ENCODE measurements around the gene GIN1.
A peak's percentile ranks its signal among the peaks of the same experiment; 100 is the strongest.
"Not testable (repeated sequence)": the region's sequence is repeated elsewhere in the genome, so short reads cannot be mapped to it uniquely, and the experiment has no call there.

The GIN1 gene, protein sequence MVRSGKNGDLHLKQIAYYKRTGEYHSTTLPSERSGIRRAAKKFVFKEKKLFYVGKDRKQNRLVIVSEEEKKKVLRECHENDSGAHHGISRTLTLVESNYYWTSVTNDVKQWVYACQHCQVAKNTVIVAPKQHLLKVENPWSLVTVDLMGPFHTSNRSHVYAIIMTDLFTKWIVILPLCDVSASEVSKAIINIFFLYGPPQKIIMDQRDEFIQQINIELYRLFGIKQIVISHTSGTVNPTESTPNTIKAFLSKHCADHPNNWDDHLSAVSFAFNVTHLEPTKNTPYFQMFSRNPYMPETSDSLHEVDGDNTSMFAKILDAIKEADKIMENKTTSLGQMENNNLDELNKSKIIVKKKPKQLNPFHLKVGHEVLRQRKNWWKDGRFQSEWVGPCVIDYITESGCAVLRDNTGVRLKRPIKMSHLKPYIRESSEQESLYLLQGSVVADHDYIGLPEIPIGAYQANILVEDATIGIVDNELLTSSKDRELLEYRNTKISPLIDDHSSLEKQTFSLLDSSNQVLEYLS

DNA sequence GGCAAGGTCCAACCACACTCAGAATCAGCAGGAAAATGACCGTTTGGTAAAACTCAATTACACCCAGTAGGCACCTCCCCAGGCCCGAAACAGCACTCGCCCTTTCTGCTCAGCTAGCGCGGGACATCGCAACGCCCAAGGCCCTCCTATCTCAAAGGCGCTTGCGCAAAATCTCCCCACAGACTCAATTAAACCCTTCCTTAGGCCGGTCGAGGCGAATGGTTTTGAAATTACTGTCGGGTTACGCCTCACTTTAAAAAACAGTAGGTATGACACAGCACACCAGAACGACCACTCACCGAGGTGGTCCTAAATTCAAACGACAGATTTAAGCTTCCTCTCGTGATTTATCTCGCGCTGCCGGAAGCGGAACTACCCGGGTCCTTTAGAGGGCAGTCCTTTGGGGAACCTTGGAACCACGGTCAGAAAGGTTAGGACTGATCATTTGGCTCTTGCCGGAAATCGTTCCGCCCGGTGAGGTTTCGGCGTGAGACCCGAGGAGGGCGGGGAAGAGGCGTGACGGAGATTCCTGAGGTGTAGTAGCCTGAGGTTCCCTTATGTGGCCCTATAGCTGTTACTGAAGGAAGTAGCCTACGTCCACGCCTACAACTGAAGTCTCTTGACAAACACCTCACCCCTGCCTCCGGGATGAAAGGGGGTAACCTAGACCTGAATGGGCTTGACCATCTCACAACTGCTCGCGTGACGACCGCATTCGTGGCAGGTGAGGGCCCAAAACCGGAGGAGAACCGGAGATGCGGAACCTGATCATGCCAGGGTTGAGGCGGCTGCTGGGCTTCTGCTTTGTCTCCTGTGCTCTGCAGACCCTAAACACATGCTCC, at the start of gene GIN1, which contains the start of gene PPIP5K2:
Gene GIN1 (minus strand): TSS at position 374 of the 842 bp plus-strand sequence. CDS start 11,431 bp downstream, outside the sequence.
Gene PPIP5K2 (plus strand): TSS at position 537 of the 842 bp plus-strand sequence. CDS start 9,289 bp downstream, outside the sequence.
- Histone ChIP-seq H3K4me3 (ENCODE audit: low read length) (peak within 1 kb of the TSS; percentile 98), H3K36me3 (ENCODE audit: control insufficient read depth, low read depth, low read length) (no peaks in the 10 kb centered on the region), H3K27me3 (ENCODE audit: control insufficient read depth, insufficient read depth, low read length) (no peaks in the 10 kb centered on the region), H3K4me1 (ENCODE audit: control insufficient read depth, low read depth, low read length) (peaks cover 14% of the 10 kb centered on the region), H3K27ac (ENCODE audit: low read length) (peak within 1 kb of the TSS; percentile 90), H3K9ac (ENCODE audit: low read length) (peak within 1 kb of the TSS; percentile 92), H3K9me3 (ENCODE audit: control insufficient read depth, low read depth, low read length) (no peaks in the 10 kb centered on the region)

DNA sequence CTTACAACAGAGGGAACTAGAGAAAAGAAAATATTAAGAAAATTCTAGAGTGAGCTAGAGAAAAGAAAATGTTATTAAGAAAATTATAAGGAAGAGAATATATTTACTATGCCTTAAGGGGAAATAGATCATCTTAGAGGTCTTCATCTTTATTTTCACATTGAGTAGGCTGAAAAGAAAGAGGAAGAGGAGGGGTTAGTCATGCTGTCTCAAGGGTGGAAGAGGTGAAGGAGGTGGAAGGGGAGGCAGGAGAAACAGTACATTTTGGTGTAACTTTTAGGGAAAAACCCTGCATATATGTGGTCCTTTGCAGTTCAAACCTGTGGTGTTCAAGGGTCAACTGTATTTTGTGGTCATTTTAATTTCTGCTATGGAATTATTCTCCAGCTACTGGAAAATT, 46.8 kb upstream of the GIN1 start:
- H3K9ac ChIP-seq (ENCODE audit: low read length): no peak overlapping the region
- peaks cover 9% of the 10 kb centered on the region for H3K36me3 ChIP-seq (ENCODE audit: control insufficient read depth, low read depth, low read length)
- H3K27me3 ChIP-seq (ENCODE audit: control insufficient read depth, insufficient read depth, low read length): no peaks in the 10 kb centered on the region
- no peak overlapping the region for H3K4me3 ChIP-seq (ENCODE audit: low read length)
- no peak overlapping the region for H3K27ac ChIP-seq (ENCODE audit: low read length)
- no peaks in the 10 kb centered on the region for H3K4me1 ChIP-seq (ENCODE audit: control insufficient read depth, low read depth, low read length)
- H3K9me3 ChIP-seq (ENCODE audit: control insufficient read depth, low read depth, low read length): no peaks in the 10 kb centered on the region

DNA sequence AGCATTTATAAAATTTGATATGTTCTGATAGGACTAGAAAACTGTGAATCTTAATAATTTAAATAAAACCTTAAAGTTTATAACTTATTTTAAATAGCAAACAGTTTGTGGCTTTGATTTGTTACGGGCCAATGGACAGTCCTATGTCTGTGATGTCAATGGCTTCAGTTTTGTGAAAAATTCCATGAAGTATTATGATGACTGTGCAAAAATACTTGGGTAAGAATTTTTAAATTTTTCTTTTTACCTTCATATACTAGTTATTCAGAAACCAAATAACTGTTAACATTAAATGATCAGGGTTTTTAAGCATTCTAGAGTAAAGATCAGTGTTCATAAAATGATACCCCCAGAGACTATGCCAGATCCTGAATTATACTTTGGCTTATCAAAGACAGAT, 31.2 kb upstream of the GIN1 start:
- H3K9me3 ChIP-seq (ENCODE audit: control insufficient read depth, low read depth, low read length): no peaks in the 10 kb centered on the region
- H3K4me1 ChIP-seq (ENCODE audit: control insufficient read depth, low read depth, low read length): no peaks in the 10 kb centered on the region
- no peak overlapping the region for H3K4me3 ChIP-seq (ENCODE audit: low read length)
- no peak overlapping the region for H3K9ac ChIP-seq (ENCODE audit: low read length)
- peaks cover 8% of the 10 kb centered on the region for H3K36me3 ChIP-seq (ENCODE audit: control insufficient read depth, low read depth, low read length)
- H3K27me3 ChIP-seq (ENCODE audit: control insufficient read depth, insufficient read depth, low read length): no peaks in the 10 kb centered on the region
- H3K27ac ChIP-seq (ENCODE audit: low read length): no peak overlapping the region

DNA sequence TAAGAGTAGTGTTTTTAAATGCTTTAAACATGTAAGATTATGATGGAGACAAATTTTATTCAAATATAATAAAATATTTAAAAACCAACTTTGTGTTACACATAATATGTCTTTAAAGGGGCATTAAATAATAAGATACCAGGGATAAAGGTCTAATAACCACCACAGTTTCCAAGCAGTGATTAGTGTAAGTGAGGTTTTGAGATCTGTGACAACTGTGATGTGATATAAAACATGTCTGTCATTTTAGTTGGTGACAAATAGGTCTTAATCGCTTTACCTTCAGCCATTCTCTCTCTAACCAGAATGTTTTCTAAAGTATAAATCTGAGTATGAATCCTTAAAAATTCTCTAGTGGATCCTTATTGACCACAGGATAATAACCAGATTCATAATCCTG, 28.3 kb upstream of the GIN1 start:
- Histone ChIP-seq H3K9me3 (ENCODE audit: control insufficient read depth, low read depth, low read length) (no peaks in the 10 kb centered on the region), H3K9ac (ENCODE audit: low read length) (no peak overlapping the region), H3K27me3 (ENCODE audit: control insufficient read depth, insufficient read depth, low read length) (no peaks in the 10 kb centered on the region), H3K27ac (ENCODE audit: low read length) (no peak overlapping the region), H3K36me3 (ENCODE audit: control insufficient read depth, low read depth, low read length) (peaks cover 3% of the 10 kb centered on the region), H3K4me3 (ENCODE audit: low read length) (no peak overlapping the region), H3K4me1 (ENCODE audit: control insufficient read depth, low read depth, low read length) (no peaks in the 10 kb centered on the region)

DNA sequence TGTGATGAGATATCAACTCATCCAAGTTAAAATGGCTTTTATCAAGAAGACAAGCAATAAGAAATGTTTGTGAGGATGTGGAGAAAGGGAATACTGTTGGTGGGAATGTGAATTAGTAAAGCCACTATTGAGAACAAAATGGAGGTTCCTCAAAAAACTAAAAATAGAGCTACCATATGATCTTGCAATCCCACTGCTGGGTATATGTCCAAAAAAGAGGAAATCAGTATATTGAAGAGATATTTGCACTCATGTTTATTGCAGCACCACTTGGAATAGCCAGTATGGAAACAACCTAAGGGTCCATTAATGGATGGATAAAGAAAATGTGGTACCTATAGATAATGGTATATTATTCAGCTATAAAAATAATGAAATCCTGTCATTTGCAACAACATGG, 25.3 kb upstream of the GIN1 start:
- H3K27ac ChIP-seq (ENCODE audit: low read length): no peak overlapping the region
- no peaks in the 10 kb centered on the region for H3K4me1 ChIP-seq (ENCODE audit: control insufficient read depth, low read depth, low read length)
- H3K27me3 ChIP-seq (ENCODE audit: control insufficient read depth, insufficient read depth, low read length): no peaks in the 10 kb centered on the region
- H3K9ac ChIP-seq (ENCODE audit: low read length): no peak overlapping the region
- no peaks in the 10 kb centered on the region for H3K9me3 ChIP-seq (ENCODE audit: control insufficient read depth, low read depth, low read length)
- no peak overlapping the region for H3K4me3 ChIP-seq (ENCODE audit: low read length)
- H3K36me3 ChIP-seq (ENCODE audit: control insufficient read depth, low read depth, low read length): no peaks in the 10 kb centered on the region

DNA sequence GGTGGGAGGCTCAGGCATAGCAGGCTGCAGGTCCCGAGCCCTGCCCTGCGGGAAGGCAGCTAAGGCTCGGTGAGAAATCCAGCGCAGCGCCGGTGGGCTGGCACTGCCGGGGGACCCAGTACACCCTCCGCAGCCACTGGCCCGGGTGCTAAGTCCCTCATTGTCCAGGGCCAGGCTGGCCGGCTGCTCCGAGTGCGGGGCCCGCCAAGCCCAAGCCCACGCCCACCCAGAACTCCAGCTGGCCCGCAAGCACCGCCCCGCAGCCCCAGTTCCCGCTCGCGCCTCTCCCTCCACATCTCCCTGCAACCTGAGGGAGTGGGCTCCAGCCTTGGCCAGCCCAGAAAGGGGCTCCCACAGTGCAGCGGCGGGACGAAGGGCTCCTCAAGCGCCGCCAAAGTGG, 22.2 kb upstream of the GIN1 start:
- H3K27ac ChIP-seq (ENCODE audit: low read length); H3K4me3 ChIP-seq (ENCODE audit: low read length); H3K27me3 ChIP-seq (ENCODE audit: control insufficient read depth, insufficient read depth, low read length); H3K36me3 ChIP-seq (ENCODE audit: control insufficient read depth, low read depth, low read length); H3K4me1 ChIP-seq (ENCODE audit: control insufficient read depth, low read depth, low read length); H3K9ac ChIP-seq (ENCODE audit: low read length); H3K9me3 ChIP-seq (ENCODE audit: control insufficient read depth, low read depth, low read length): not testable (repeated sequence)

DNA sequence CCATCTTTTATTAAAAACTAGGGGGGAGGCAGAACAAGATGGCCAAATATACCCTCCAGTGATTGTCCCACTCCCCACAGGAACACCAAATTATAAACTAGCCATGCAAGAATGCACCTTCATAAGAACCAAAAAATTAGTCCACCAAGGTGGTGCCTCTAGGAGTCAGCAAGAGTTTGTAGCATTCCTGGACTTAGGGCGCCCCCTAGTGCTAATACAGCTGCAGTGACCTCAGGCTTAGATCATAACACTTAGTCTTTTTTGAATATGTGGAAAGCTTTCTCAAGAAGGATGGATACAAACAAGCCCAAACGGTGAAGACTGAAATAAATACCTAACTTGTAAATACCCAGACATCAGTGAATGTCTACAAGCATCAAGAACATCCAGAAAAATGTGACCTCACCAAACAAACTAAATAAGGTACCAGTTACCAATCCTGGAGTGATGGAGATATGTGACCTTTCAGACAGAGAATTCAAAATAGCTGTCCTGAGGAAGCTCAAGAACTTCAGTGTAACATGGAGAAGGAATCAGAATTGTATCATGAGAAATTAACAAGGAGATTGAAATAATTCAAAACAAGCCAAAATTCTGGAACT, 19.4 kb upstream of the GIN1 start:
- no peak overlapping the region for H3K27ac ChIP-seq (ENCODE audit: low read length)

DNA sequence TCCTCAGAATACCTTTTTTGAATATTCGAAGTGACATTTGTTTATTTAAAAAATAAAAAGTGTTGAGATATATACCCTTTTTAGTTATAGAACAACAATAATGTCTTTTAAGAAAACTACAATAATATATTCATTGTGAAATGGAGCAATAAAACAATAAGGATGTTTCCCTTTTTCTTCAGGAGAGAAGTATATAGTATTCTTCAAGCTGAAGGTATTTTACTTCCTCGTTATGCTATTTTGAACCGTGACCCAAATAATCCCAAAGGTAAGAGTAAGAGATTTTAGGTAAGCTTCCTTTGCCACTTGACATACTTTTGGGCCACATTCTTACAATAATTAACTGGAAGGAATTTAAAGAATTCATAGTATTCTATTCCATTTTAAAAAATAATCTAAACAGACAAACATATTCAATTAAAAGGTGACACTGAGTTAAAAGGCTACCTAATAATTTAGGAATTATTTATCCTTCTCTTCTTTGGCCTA, 18.3 kb upstream of the GIN1 start:
- Histone ChIP-seq H3K9me3 (ENCODE audit: control insufficient read depth, low read depth, low read length) (no peaks in the 10 kb centered on the region), H3K36me3 (ENCODE audit: control insufficient read depth, low read depth, low read length) (no peaks in the 10 kb centered on the region), H3K4me3 (ENCODE audit: low read length) (no peak overlapping the region), H3K4me1 (ENCODE audit: control insufficient read depth, low read depth, low read length) (no peaks in the 10 kb centered on the region), H3K27me3 (ENCODE audit: control insufficient read depth, insufficient read depth, low read length) (no peaks in the 10 kb centered on the region), H3K9ac (ENCODE audit: low read length) (no peak overlapping the region), H3K27ac (ENCODE audit: low read length) (no peak overlapping the region)

More for the DNA sequence above, 19.4 kb upstream of the GIN1 start:
- Histone ChIP-seq H3K4me3 (ENCODE audit: low read length) (no peak overlapping the region), H3K9ac (ENCODE audit: low read length) (no peak overlapping the region), H3K36me3 (ENCODE audit: control insufficient read depth, low read depth, low read length) (no peaks in the 10 kb centered on the region), H3K4me1 (ENCODE audit: control insufficient read depth, low read depth, low read length) (no peaks in the 10 kb centered on the region), H3K27me3 (ENCODE audit: control insufficient read depth, insufficient read depth, low read length) (no peaks in the 10 kb centered on the region), H3K9me3 (ENCODE audit: control insufficient read depth, low read depth, low read length) (no peaks in the 10 kb centered on the region)

DNA sequence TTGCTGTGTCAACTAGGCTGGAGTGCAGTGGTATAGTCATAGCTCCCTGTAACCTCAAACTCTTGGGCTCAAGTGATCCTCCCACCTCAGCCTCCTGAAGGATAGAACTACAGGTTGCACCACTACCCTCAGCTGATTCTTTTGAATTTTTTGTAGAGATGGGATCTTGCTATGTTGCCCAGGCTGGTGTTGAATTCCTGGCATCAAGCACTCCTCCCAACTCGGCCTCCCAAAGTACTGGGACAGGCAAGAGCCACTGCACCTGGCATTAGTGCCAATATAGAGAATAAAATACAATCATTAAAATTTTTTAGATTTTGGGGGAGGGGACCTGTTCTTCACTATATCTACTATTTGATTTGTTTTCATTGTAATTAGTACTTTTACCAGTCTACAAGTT, 15.5 kb upstream of the GIN1 start:
- Histone ChIP-seq H3K4me1 (ENCODE audit: control insufficient read depth, low read depth, low read length) (no peaks in the 10 kb centered on the region), H3K9ac (ENCODE audit: low read length) (no peak overlapping the region), H3K27me3 (ENCODE audit: control insufficient read depth, insufficient read depth, low read length) (no peaks in the 10 kb centered on the region), H3K9me3 (ENCODE audit: control insufficient read depth, low read depth, low read length) (no peaks in the 10 kb centered on the region), H3K27ac (ENCODE audit: low read length) (no peak overlapping the region), H3K4me3 (ENCODE audit: low read length) (no peak overlapping the region), H3K36me3 (ENCODE audit: control insufficient read depth, low read depth, low read length) (no peaks in the 10 kb centered on the region)

DNA sequence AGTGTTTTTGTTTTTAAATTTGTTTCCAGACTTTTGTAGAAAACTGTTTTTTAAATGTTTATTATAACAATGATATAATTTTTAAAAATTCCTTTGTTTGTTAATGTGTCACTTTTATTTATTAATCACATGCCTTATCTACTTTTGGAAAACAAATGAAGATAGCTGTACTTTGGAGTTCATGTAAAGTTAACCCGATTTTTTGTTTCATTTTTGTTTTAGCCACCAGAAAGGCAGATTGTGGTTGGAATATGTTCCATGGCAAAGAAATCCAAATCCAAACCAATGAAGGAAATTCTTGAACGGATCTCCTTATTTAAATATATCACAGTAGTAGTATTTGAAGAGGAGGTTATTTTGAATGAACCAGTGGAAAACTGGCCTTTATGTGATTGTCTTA, 13.3 kb upstream of the GIN1 start:
- Histone ChIP-seq H3K9me3 (ENCODE audit: control insufficient read depth, low read depth, low read length) (no peaks in the 10 kb centered on the region), H3K27me3 (ENCODE audit: control insufficient read depth, insufficient read depth, low read length) (no peaks in the 10 kb centered on the region), H3K9ac (ENCODE audit: low read length) (no peak overlapping the region), H3K4me1 (ENCODE audit: control insufficient read depth, low read depth, low read length) (no peaks in the 10 kb centered on the region), H3K36me3 (ENCODE audit: control insufficient read depth, low read depth, low read length) (no peaks in the 10 kb centered on the region), H3K4me3 (ENCODE audit: low read length) (no peak overlapping the region), H3K27ac (ENCODE audit: low read length) (no peak overlapping the region)

DNA sequence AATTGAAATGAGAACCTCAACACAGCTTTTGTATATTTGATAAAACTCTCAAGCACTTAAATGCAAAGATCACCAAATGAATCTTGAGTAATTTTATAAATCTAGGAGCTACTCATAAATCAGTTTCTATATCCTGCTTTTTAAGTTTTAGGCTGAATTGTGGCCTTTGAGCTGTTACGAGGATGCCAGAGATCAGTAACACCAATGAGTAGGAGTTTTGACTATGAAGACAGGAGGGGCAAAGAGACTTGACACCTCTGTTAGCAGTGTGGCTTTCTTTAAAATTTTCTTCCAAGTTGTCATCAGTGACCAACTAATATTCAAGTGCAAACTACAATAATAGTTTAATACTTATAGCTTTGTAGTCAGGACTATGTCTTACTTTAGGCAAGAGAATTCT, 12.7 kb upstream of the GIN1 start:
- H3K9ac ChIP-seq (ENCODE audit: low read length): no peak overlapping the region
- no peaks in the 10 kb centered on the region for H3K36me3 ChIP-seq (ENCODE audit: control insufficient read depth, low read depth, low read length)
- H3K4me1 ChIP-seq (ENCODE audit: control insufficient read depth, low read depth, low read length): no peaks in the 10 kb centered on the region
- H3K27ac ChIP-seq (ENCODE audit: low read length): no peak overlapping the region
- no peaks in the 10 kb centered on the region for H3K27me3 ChIP-seq (ENCODE audit: control insufficient read depth, insufficient read depth, low read length)
- H3K4me3 ChIP-seq (ENCODE audit: low read length): no peak overlapping the region
- no peaks in the 10 kb centered on the region for H3K9me3 ChIP-seq (ENCODE audit: control insufficient read depth, low read depth, low read length)
